Activated effector memory CD4-positive, alpha-beta T cell treated with Interleukin-2 at 50 U/mL for 16 hours (primary cell): Measurements from ENCODE around the gene CTXND1.
"Not testable (repeated sequence)": the region's sequence is repeated elsewhere in the genome, so short reads cannot be mapped to it uniquely, and the experiment has no call there.

Experiments used
- DNase-seq: peaks from one replicate; pipeline ENCODE4 v3.0.0-alpha.2; 2020

The CTXND1 gene

DNA sequence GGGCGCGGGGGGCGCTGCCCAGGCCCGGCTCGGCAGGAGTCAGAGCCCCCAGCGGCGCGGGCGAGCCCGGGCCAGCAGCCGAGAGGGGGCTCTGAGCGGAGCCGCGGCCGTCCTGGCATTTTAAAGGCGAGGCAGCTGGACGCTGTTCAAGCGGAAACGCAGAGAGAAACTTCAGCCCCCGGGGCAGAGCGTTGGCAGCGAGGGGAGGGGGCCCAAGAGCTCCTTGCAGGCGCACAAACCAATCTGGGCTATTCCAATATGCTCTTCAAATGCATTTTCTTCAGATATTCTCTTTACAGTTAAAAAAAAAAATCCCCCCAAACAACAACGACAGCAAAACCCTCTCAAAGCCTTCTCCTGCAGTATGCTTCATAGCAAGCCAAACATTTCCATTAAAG, at the start of gene CTXND1:
TSS of gene CTXND1 (minus strand) at position 93 of the 398 bp plus-strand sequence. CDS start 50,264 bp downstream, outside the sequence.
- DNase-seq: no peak

DNA sequence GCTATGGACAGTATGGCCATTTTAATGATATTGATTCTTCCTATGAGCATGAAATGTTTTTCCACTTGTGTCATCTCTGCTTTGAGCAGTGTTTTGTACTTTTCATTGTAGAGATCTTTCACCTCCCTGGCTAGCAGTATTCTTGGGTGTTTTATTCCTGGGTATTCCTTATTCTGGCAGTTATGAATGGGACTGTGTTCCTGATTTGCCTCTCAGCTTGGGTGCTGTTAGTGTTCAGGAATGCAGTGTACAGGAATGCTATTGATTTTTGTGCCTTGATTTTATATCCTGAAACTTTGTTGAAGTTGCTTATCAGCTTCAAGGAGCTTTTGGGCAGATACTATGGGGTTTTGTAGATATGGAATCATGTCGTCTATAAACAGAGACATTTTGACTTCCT, 49.5 kb upstream of the CTXND1 start:
- no peak for DNase-seq

GRCh38 chr15:80295777-80296176, 43.8 kb upstream of the CTXND1 start:
- not testable (repeated sequence) for DNase-seq

- no peak for DNase-seq
Measured at GRCh38 chr15:80292079-80292478, 40.1 kb upstream of the CTXND1 start.

DNA sequence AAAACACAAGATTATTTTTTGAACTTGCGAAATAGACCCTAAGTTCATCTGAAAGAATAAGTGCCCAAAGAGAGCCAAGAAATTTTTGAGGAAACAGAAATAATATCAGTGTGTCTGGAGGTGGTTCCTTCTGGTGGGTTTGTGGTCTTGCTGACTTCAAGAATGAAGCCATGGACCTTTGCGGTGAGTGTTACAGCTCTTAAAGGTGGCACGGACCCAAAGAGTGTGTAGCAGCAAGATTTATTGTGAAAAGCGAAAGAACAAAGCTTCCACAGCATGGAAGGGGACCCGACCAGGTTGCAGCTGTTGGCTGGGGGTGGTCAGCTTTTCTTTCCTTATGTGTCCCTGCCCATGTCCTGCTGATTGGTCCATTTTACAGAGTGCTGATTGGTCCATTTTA, 38.9 kb upstream of the CTXND1 start:
- not testable (repeated sequence) for DNase-seq

- no peak for DNase-seq
Measured at GRCh38 chr15:80289528-80290495, 37.8 kb upstream of the CTXND1 start.

GRCh38 chr15:80288131-80288530, 36.1 kb upstream of the CTXND1 start:
- no peak for DNase-seq

DNA sequence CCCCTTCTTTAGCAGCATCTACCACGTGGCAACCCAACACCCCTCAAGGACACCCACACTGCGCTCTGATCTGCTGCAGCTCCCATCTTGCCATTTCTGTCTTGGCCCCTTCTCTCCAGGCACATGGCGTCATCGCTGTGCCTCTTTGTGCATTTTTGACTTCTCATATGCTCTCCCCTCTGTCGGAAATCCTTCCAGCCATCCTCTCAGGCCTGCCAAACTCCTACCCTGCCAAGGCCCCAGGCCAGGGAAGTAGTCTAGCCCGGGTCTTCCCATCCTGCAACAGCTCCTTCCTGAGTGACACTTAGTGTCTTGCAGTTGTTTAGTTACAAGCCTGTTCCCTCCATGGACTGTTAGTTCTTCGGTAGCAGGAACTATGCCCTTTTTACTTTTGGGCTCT, 34.0 kb upstream of the CTXND1 start:
- no peak for DNase-seq

GRCh38 chr15:80285379-80285778, 33.4 kb upstream of the CTXND1 start:
- DNase-seq: no peak

DNA sequence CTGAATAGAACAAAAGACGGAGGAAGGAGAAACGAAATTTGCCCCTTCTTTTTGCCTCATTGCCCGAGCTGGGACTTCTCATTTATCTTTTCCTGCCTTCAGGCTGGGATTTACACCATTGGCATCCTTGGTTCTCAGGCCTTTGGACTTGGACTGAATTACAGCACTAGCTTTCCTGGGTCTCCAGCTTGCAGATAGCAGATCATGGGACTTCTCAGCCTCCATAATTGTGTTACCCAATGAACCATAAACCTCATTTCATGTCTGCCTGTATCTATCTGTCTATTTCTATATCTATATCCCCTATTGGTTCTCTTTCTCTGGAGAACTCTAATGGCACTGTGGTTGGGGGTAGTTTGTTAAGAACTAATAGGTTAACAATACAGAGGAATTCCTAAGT, 31.5 kb upstream of the CTXND1 start:
- DNase-seq: no peak

- no peak for DNase-seq
Measured at GRCh38 chr15:80277147-80277546, 25.1 kb upstream of the CTXND1 start.

- DNase-seq: no peak
Measured at GRCh38 chr15:80275961-80276360, 23.9 kb upstream of the CTXND1 start.

DNA sequence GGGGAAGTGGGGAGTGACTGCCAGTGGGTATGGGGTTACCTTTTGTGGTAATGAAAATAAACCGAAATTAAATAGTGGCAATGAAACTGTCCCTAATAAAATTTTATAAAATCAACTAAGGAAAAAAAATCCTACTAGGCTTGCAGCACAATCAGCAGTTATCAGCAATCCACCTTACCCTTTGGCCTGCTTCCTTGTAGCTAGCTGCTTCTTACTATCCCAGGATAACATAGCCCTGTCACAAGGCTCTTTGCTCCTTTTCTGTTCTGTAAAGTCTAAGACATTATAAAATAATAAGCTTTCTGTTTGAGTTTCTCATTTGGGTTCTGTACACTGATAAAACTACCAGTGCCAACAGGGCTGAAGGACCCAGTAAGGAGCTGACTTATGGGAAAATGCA, 23.0 kb upstream of the CTXND1 start:
- DNase-seq: no peak

GRCh38 chr15:80274554-80274953, 22.5 kb upstream of the CTXND1 start:
- no peak for DNase-seq

DNA sequence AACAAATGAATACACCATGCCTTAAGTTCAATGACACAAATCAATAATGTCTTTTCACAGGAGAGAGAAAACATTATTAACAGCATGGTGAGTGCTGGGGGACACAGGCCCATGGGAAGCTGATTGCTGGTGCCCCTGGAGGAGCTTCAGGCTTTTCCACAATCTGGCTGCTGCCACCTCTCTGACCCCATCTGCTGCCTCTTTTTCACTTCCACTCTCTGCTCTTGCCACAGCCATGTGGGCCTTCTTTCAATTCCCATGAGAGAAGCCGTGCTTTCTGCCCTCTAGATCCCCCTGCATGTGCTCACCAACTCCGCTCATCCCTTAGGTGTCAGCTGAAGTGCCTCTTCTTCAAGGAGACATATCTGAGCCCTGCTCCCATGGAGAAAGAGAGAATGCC, 21.0 kb upstream of the CTXND1 start:
- DNase-seq: no peak

- DNase-seq: no peak
Measured at GRCh38 chr15:80270472-80270871, 18.5 kb upstream of the CTXND1 start.

GRCh38 chr15:80268101-80268500, 16.1 kb upstream of the CTXND1 start:
- no peak for DNase-seq

GRCh38 chr15:80267658-80268057, 15.6 kb upstream of the CTXND1 start:
- no peak for DNase-seq

DNA sequence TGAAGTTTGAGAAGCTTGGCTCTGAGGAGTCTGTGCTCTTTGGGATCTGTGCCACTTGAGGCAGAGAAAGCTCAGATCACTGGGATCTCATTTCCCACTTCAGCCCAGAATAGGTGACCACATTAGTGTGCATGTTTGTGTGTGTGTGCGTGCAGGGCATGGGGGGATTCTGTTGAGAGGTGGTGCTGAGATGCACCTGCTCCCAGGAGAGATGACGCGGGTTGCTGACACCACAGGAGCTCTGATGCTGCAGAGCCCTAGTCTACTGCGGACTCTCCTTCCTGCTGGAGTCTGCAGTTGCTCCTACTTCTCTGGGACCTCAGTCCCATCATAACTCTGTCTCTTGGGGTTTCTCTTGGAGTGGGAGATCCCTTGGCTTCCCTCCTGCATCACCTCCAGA, 14.7 kb upstream of the CTXND1 start:
- no peak for DNase-seq

DNA sequence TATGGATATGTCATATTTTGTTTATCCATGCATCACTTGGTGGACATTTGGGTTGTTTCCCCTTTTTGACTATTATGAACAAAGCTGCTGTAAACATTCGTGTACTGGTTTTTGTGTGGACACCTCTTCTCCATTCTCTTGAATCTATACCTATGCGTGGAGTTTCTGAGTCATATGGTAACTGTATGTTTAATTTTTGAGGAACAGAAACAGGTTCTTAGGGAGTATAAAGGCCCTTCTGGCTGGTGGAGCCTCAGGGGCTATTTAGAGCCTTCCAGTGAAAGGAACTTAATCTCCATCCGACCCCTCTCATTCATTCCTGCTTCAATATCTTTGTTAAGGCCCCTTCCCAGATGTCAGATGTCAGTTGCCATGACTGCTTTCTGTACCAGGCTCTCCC, 14.1 kb upstream of the CTXND1 start:
- no peak for DNase-seq

DNA sequence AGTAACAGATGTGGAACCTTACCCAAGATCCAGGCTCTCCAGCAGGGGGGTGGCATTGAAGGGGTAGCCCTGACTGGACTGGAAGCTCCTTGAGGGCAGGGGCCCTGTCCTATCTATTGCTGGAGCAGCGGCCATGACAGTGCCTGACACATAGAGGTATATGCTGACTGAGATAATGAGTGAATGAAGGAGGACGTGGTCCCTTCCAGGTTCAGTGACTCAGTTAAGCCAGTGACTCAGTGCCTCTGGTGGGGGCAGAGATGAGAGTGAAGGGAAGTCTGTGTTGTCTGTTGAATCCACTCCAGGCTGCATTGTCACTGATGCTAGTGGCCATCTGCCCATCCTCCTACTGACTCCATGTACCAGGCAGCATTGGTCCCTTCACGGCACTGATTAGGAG, 13.0 kb upstream of the CTXND1 start:
- DNase-seq: no peak

GRCh38 chr15:80264031-80264430, 12.0 kb upstream of the CTXND1 start:
- no peak for DNase-seq

DNA sequence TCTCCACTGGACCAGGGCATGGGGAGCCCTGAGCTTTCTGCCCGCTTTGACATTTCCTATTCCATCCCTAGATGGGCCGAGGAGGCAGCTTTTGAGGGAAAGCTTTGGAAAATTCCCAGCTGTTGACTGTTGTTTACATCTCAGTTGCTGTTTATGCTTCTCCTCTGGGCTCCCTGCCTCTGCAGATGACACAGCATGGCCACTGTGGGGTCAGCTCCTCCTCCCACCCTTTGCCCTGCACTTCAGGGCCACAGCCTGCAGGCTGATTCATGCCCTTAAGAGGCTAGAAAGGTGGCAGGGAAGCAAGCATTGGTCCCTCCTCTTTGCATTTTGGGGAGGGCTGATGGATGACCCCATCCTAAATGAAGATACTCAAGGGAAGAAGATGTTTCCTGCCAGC, 8.5 kb upstream of the CTXND1 start:
- no peak for DNase-seq

GRCh38 chr15:80259942-80260510, 8.0 kb upstream of the CTXND1 start:
- DNase-seq: no peak
